Type B pancreatic cell (in vitro differentiated cells): ENCODE data around the gene HLA-E. TPM values are rescaled to one million over a fixed set of nuclear protein-coding genes. Genes with fewer than 3 reads are reported as not detected.
"Not testable (repeated sequence)": the region's sequence is repeated elsewhere in the genome, so short reads cannot be mapped to it uniquely, and the experiment has no call there.

Source experiments
- DNase-seq: peaks from one replicate; pipeline ENCODE4 v3.0.0; 2021; ENCODE audit warnings: mixed read lengths; ENCODE audit not compliant: unreplicated experiment; ENCODE audit errors: extremely low spot score
- H3K27ac Mint-ChIP-seq: 2 replicates; pipeline ENCODE4 v1.8.0; 2021; ENCODE audit warnings: mild to moderate bottlenecking, mixed read lengths
- H3K27me3 Mint-ChIP-seq: 2 replicates; pipeline ENCODE4 v1.8.0; 2021; ENCODE audit warnings: mixed read lengths
- H3K36me3 Mint-ChIP-seq: 2 replicates; pipeline ENCODE4 v1.8.0; 2021; ENCODE audit warnings: mixed read lengths
- H3K4me1 Mint-ChIP-seq: one replicate; pipeline ENCODE4 v1.8.0; 2021; ENCODE audit warnings: mixed read lengths; ENCODE audit not compliant: unreplicated experiment
- H3K4me3 Mint-ChIP-seq: 2 replicates; pipeline ENCODE4 v1.8.0; 2021; ENCODE audit warnings: mild to moderate bottlenecking, mixed read lengths
- H3K9me3 Mint-ChIP-seq: 2 replicates; pipeline ENCODE4 v1.8.0; 2021; ENCODE audit warnings: mixed read lengths
- total RNA-seq: library from RNA; stranded (reverse); gene quantifications from 2 replicates; pipeline ENCODE4 v1.2.1, GENCODE V29; 2021; ENCODE audit warnings: low replicate concordance
- TF ChIP-seq, protein P1 (sequence below): fragments of 200-600 bp; sonication (generic); conservative IDR thresholded peaks from 2 replicates; pipeline ENCODE4 v1.5.0; 2021; ENCODE audit warnings: antibody characterized with exemption, mild to moderate bottlenecking

The HLA-E gene
- total RNA-seq, 1 donor from 2014 or later, result 50.8 TPM

GRCh38 chr6:30510419-30511168 lies 21.3 kb downstream of the HLA-E start:
- Mint-ChIP-seq H3K27ac (no peak overlapping the region), H3K9me3 (no peaks in the 10 kb centered on the region), H3K4me3 (no peak overlapping the region), H3K36me3 (no peaks in the 10 kb centered on the region), H3K27me3 (peaks cover 35% of the 10 kb centered on the region), H3K4me1 (no peaks in the 10 kb centered on the region)
- TF ChIP-seq, protein P1, sequence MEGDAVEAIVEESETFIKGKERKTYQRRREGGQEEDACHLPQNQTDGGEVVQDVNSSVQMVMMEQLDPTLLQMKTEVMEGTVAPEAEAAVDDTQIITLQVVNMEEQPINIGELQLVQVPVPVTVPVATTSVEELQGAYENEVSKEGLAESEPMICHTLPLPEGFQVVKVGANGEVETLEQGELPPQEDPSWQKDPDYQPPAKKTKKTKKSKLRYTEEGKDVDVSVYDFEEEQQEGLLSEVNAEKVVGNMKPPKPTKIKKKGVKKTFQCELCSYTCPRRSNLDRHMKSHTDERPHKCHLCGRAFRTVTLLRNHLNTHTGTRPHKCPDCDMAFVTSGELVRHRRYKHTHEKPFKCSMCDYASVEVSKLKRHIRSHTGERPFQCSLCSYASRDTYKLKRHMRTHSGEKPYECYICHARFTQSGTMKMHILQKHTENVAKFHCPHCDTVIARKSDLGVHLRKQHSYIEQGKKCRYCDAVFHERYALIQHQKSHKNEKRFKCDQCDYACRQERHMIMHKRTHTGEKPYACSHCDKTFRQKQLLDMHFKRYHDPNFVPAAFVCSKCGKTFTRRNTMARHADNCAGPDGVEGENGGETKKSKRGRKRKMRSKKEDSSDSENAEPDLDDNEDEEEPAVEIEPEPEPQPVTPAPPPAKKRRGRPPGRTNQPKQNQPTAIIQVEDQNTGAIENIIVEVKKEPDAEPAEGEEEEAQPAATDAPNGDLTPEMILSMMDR, result no peak
- no peak for DNase-seq

- no peaks in the 10 kb centered on the region for H3K4me1 Mint-ChIP-seq
- H3K27ac Mint-ChIP-seq, result no peak overlapping the region
- H3K27me3 Mint-ChIP-seq, result peaks cover 39% of the 10 kb centered on the region
- DNase-seq, result no peak
- no peaks in the 10 kb centered on the region for H3K9me3 Mint-ChIP-seq
- no peaks in the 10 kb centered on the region for H3K36me3 Mint-ChIP-seq
- TF ChIP-seq, protein P1, result no peak
- no peak overlapping the region for H3K4me3 Mint-ChIP-seq
Observed at GRCh38 chr6:30511169-30511546, 21.8 kb downstream of the HLA-E start.

DNA sequence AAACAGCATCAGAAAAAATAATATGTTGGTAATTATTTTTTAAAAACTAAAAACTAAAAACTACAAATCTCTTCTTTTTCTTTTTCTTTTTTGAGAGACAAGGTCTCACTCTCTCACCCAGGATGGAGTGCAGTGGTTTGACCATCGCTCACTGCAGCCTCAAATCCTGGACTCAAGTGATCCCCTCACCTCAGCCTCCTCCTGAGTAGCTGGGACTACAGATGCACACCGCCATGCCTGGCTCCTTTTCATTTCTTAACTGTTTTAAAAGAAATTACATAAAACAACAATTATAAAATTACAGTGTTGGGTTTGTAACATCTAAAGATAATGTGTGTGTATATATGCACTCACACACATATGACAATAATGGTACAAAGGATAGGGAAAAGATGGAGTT lies 24.1 kb downstream of the HLA-E start:
- Mint-ChIP-seq H3K27me3 (peaks cover 32% of the 10 kb centered on the region), H3K4me3 (no peak overlapping the region), H3K4me1 (no peaks in the 10 kb centered on the region), H3K9me3 (no peaks in the 10 kb centered on the region), H3K27ac (no peak overlapping the region), H3K36me3 (no peaks in the 10 kb centered on the region)
- no peak for DNase-seq
- TF ChIP-seq, protein P1, result no peak

GRCh38 chr6:30515106-30515505 lies 25.8 kb downstream of the HLA-E start:
- Mint-ChIP-seq H3K36me3 (no peaks in the 10 kb centered on the region), H3K4me1 (no peaks in the 10 kb centered on the region), H3K27me3 (peaks cover 29% of the 10 kb centered on the region), H3K9me3 (no peaks in the 10 kb centered on the region), H3K27ac (peak overlapping the region; percentile 99), H3K4me3 (peak overlapping the region; percentile 84)
- no peak for DNase-seq
- TF ChIP-seq, protein P1, result no peak

GRCh38 chr6:30515944-30516753 lies 26.8 kb downstream of the HLA-E start:
- Mint-ChIP-seq H3K36me3 (no peaks in the 10 kb centered on the region), H3K9me3 (no peaks in the 10 kb centered on the region), H3K27ac (peak overlapping the region; percentile 99), H3K4me1 (no peaks in the 10 kb centered on the region), H3K27me3 (peaks cover 25% of the 10 kb centered on the region), H3K4me3 (peak overlapping the region; percentile 95)
- peak; percentile 77 for DNase-seq
- TF ChIP-seq, protein P1, result no peak

GRCh38 chr6:30516754-30517076 lies 27.4 kb downstream of the HLA-E start:
- H3K27ac Mint-ChIP-seq, result peak overlapping the region; percentile 99
- H3K4me1 Mint-ChIP-seq, result not testable (repeated sequence)

DNA sequence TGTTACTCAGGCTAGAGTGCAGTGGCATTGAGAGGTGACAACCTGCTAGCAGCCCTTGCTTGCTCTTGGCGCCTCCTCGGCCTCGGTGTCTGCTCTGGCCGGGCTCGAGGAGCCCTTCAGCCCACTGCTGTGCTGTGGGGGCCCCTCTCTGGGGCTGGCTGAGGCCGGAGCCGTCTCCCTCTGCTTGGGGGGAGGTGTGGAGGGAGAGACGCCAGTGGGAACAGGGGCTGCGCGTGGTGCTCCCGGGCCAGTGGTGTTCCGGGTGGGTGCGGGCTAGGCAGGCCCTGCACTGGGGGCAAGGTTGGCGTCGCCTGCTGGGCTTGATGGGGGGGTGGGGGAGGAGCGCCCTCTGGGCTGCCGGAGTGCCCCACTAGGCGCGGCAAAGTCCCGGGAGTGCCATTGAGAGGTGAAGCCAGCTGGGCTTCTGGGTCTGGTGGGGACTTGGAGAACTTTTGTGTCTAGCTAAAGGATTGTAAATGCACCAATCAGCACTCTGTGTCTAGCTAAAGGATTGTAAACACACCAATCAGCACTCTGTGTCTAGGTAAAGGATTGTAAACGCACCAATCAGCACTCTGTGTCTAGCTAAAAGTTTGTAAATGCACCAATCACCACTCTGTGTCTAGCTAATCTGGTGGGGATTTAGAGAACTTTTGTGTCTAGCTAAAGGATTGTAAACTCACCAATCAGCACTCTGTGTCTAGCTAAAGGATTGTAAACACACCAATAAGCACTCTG lies 28.6 kb downstream of the HLA-E start:
- Mint-ChIP-seq H3K4me3 (peak overlapping the region; percentile 25), H3K27me3 (peaks cover 30% of the 10 kb centered on the region)
- not testable (repeated sequence) for H3K36me3 Mint-ChIP-seq, DNase-seq, H3K9me3 Mint-ChIP-seq, H3K4me1 Mint-ChIP-seq, H3K27ac Mint-ChIP-seq

More at GRCh38 chr6:30516754-30517076, 27.4 kb downstream of the HLA-E start:
- DNase-seq, H3K9me3 Mint-ChIP-seq, H3K36me3 Mint-ChIP-seq: not testable (repeated sequence)
- peak overlapping the region; percentile 95 for H3K4me3 Mint-ChIP-seq
- peaks cover 22% of the 10 kb centered on the region for H3K27me3 Mint-ChIP-seq

- peaks cover 37% of the 10 kb centered on the region for H3K27me3 Mint-ChIP-seq
- H3K4me1 Mint-ChIP-seq, DNase-seq, H3K36me3 Mint-ChIP-seq, H3K9me3 Mint-ChIP-seq, H3K27ac Mint-ChIP-seq: not testable (repeated sequence)
- peak overlapping the region; percentile 25 for H3K4me3 Mint-ChIP-seq
Observed at GRCh38 chr6:30518505-30519145, 29.3 kb downstream of the HLA-E start.
